Neural cell (in vitro differentiated cells): ENCODE data around the gene SGSH.

Experiments
- CTCF ChIP-seq: fragments of 450-650 bp; IDR thresholded peaks from 2 replicates; pipeline ENCODE4 v1.5.1; 2014; ENCODE audit warnings: antibody characterized with exemption, mild to moderate bottlenecking, moderate library complexity; ENCODE audit not compliant: poor library complexity, severe bottlenecking
- EP300 ChIP-seq: fragments of 450-650 bp; conservative IDR thresholded peaks from 2 replicates; pipeline ENCODE4 v1.6.1; 2014; ENCODE audit warnings: antibody characterized with exemption, mild to moderate bottlenecking, moderate library complexity; ENCODE audit not compliant: poor library complexity, severe bottlenecking
- EZH2 ChIP-seq: fragments of 200-600, 300-800 bp; shearing (Covaris generic), sonication (generic); IDR thresholded peaks from 2 replicates; pipeline ENCODE4 v1.6.1; 2014; ENCODE audit warnings: antibody characterized with exemption, low read length, borderline replicate concordance, mild to moderate bottlenecking; ENCODE audit not compliant: insufficient read depth, poor library complexity, severe bottlenecking

- no peak for TF ChIP-seq EZH2
- no peak for TF ChIP-seq CTCF
- no peak for TF ChIP-seq EP300
Observed at GRCh38 chr17:80260069-80260535, 40.0 kb upstream of the SGSH start.
